Breast epithelium (tissue), 4 donors: ENCODE measurements around the gene SPATA3. TPM values are rescaled to one million over a fixed set of nuclear protein-coding genes. Genes with fewer than 3 reads are reported as not detected.
A peak's percentile ranks its signal among the peaks of the same experiment; 100 is the strongest.
"Not testable (repeated sequence)": the region's sequence is repeated elsewhere in the genome, so short reads cannot be mapped to it uniquely, and the experiment has no call there.

ENCODE experiments used
- DNase-seq, 2 donors: peaks; one replicate each; pipeline ENCODE4 v3.0.0-alpha.2; 2019; ENCODE audit warnings: low spot score in 2 of 2
- H3K27ac ChIP-seq, 2 donors: fragments of 200-600 bp; sonication (generic) in 1 of 2; one replicate each; pipeline ENCODE4 v1.5.1; 2016 to 2019; ENCODE audit warnings: mild to moderate bottlenecking in 1 of 2
- H3K27me3 ChIP-seq, 2 donors: fragments of 200-600 bp; sonication (generic) in 1 of 2; one replicate each; pipeline versions ENCODE4 v1.5.1 to v1.6.0; 2017 to 2019; ENCODE audit warnings: control low read depth in 1 of 2, mild to moderate bottlenecking in 1 of 2
- H3K36me3 ChIP-seq: fragments of 200-600 bp; one replicate; pipeline ENCODE4 v1.5.1; 2019
- H3K4me1 ChIP-seq, 2 donors: fragments of 200-600 bp; sonication (generic); one replicate each; pipeline ENCODE4 v1.5.1; 2016 to 2019; ENCODE audit warnings: control low read depth in 1 of 2
- H3K4me3 ChIP-seq, 3 donors: fragments of 200-600 bp; sonication (generic); 1 replicate in 2 of 3; 2 replicates in 1 of 3; pipeline ENCODE4 v1.5.1; 2016 to 2019; ENCODE audit warnings: mild to moderate bottlenecking in 3 of 3, moderate library complexity in 2 of 3
- H3K9me3 ChIP-seq, 2 donors: fragments of 200-600 bp; sonication (generic) in 1 of 2; one replicate each; pipeline ENCODE4 v1.5.1; 2016 to 2019; ENCODE audit warnings: control low read depth in 1 of 2
- POLR2A ChIP-seq: fragments of 450-650 bp; IDR thresholded peaks from one replicate; pipeline ENCODE4 v1.6.1; 2016; ENCODE audit warnings: antibody characterized with exemption, mild to moderate bottlenecking, moderate library complexity
- POLR2AphosphoS5 ChIP-seq, 3 donors: sonication (generic); formaldehyde crosslinking; IDR thresholded peaks; one replicate each; pipeline ENCODE4 v1.6.1; 2017; ENCODE audit warnings: antibody characterized with exemption in 3 of 3
- intact Hi-C: fragments of 100-400 bp; cut with DNase I; formaldehyde crosslinking; loops from one replicate; pipeline ENCODE4 v1.15.1; 2023; ENCODE audit warnings: low total_unique reads
- total RNA-seq, 3 donors: library from RNA; depleted of rRNA; stranded (reverse); fragments of >200 nt; gene quantifications; one replicate each; pipeline ENCODE4 v1.1.0, GENCODE V29; 2016
- TF ChIP-seq, protein P1 (sequence below), 3 donors: fragments of 450-650 bp; IDR thresholded peaks; one replicate each; pipeline ENCODE4 v1.5.1; 2016 to 2017; ENCODE audit warnings: antibody characterized with exemption in 3 of 3, mild to moderate bottlenecking in 3 of 3, moderate library complexity in 3 of 3

The SPATA3 gene
- total RNA-seq, 3 donors from 2014 or later: not detected

DNA sequence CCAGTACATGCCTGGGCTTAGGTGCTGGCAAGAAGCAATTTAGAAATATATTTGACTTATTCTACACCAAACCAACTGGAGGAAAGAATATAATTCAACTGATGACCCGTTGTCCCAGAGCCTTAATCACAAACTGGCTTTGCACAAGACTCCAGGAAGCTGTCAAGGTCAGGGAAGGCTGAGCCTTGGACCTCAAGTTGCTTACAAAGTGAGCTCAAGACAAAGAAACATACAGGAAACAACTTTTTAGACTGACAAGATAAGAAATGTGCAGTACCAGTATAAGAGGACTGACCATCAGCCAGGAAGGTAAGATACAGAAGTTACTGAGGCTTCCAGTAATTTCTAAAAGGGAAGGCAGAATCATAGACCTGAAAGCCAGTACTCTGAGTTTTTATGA lies 35.9 kb upstream of the SPATA3 start:
- Histone ChIP-seq H3K36me3 (no peaks in the 10 kb centered on the region), H3K9me3 (no peaks in the 10 kb centered on the region), H3K27me3 (no peaks in the 10 kb centered on the region), H3K4me1 (peaks cover 0 to 3% of the 10 kb centered on the region in 2 donors), H3K27ac (no peak overlapping the region), H3K4me3 (no peak overlapping the region)
- DNase-seq: no peak
- TF ChIP-seq POLR2A (no peak), POLR2AphosphoS5 (IDR thresholded peaks at IDR 0.05) (no peak)
- TF ChIP-seq, protein P1, sequence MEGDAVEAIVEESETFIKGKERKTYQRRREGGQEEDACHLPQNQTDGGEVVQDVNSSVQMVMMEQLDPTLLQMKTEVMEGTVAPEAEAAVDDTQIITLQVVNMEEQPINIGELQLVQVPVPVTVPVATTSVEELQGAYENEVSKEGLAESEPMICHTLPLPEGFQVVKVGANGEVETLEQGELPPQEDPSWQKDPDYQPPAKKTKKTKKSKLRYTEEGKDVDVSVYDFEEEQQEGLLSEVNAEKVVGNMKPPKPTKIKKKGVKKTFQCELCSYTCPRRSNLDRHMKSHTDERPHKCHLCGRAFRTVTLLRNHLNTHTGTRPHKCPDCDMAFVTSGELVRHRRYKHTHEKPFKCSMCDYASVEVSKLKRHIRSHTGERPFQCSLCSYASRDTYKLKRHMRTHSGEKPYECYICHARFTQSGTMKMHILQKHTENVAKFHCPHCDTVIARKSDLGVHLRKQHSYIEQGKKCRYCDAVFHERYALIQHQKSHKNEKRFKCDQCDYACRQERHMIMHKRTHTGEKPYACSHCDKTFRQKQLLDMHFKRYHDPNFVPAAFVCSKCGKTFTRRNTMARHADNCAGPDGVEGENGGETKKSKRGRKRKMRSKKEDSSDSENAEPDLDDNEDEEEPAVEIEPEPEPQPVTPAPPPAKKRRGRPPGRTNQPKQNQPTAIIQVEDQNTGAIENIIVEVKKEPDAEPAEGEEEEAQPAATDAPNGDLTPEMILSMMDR (IDR thresholded peaks at IDR 0.05): no peak
- intact Hi-C loops: no loop called here

DNA sequence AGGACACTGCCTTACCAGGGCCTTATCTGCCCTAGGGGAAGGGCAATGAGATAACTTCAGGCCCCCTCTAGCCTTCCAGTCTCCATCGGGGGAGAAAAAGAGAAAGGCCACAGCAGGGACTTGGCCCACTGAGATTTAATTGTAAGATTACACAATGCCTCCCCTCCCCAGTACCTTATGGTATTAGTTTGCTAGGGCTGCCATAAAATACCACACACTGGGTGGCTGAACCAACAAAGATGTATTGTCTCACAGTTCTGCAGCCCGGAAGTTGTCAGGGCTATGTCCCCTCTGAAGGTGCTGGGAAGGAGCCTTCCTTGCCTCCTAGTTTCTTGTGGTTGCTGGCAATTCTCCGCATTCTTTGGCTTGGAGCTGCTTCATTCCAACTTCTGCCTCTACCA lies 34.8 kb upstream of the SPATA3 start:
- peak in 1 of 2 donors; percentile 71 for DNase-seq
- Histone ChIP-seq H3K27me3 (no peaks in the 10 kb centered on the region), H3K4me1 (peaks cover 0 to 3% of the 10 kb centered on the region in 2 donors), H3K9me3 (no peaks in the 10 kb centered on the region), H3K27ac (peak overlapping the region; percentile 49 to 79), H3K36me3 (no peaks in the 10 kb centered on the region), H3K4me3 (no peak overlapping the region)
- TF ChIP-seq, protein P1 (IDR thresholded peaks at IDR 0.05): no peak
- TF ChIP-seq POLR2A (no peak), POLR2AphosphoS5 (IDR thresholded peaks at IDR 0.05) (no peak)
- intact Hi-C loops: no loop called here

DNA sequence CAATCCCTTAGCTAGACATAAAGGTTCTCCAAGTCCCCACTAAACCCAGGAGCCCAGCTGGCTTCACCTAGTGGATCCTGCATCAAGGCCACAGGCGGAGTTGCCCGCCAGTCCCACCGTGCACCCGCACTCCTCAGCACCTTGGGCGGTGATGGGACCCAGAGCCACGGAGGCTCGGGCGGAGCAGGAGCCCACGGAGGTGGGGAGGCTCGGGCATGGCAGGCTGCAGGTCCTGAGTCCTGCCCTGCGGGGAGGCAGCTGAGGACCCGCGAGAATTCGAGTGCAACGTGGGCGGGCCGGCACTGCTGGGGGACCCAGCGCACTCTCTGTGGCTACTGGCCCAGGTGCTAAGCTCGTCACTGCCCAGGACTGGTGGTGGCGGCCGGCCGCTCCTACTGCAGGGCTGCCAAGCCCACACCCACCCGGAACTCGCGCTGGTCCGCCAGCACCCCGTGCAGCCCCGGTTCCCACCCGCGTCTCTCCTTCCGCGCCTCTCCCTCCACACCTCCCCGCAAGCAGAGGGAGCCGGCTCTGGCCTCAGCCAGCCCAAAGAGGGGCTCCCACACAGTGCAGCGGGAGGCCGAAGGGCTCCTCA lies 31.7 kb upstream of the SPATA3 start:
- Histone ChIP-seq H3K4me3 (no peak overlapping the region), H3K9me3 (no peaks in the 10 kb centered on the region), H3K36me3 (no peaks in the 10 kb centered on the region), H3K4me1 (no peaks in the 10 kb centered on the region), H3K27ac (no peak overlapping the region), H3K27me3 (no peaks in the 10 kb centered on the region)
- TF ChIP-seq, protein P1 (IDR thresholded peaks at IDR 0.05): no peak
- TF ChIP-seq POLR2AphosphoS5 (IDR thresholded peaks at IDR 0.05): no peak
- no peak for TF ChIP-seq POLR2A
- DNase-seq: no peak
- intact Hi-C loops: no loop called here

DNA sequence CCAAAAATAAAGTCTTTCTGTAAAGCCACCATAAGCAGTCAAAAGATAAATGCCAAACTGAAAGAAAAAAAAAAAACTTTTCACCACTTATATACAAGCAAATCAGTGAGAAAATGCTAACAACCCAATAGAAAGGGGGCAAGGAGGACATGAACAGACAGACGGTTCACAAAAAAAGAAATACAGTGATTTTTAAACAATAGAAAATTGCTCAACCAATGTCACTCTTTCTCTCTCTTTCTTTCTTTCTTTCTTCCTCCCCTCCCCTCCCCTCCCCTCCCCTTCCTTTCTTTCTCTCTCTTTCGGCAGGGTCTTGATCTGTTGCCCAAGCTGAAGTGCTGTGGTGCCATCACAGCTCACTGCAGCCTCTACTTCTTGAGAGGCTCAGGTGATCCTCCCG lies 28.8 kb upstream of the SPATA3 start:
- no peaks in the 10 kb centered on the region for H3K4me1 ChIP-seq
- intact Hi-C loops: no loop called here
- no peak overlapping the region for H3K27ac ChIP-seq
- H3K36me3 ChIP-seq: no peaks in the 10 kb centered on the region
- H3K9me3 ChIP-seq: no peaks in the 10 kb centered on the region
- H3K4me3 ChIP-seq: no peak overlapping the region
- H3K27me3 ChIP-seq: no peaks in the 10 kb centered on the region
- no peak for DNase-seq
- no peak for TF ChIP-seq POLR2A
- TF ChIP-seq, protein P1 (IDR thresholded peaks at IDR 0.05): no peak
- no peak for TF ChIP-seq POLR2AphosphoS5 (IDR thresholded peaks at IDR 0.05)

DNA sequence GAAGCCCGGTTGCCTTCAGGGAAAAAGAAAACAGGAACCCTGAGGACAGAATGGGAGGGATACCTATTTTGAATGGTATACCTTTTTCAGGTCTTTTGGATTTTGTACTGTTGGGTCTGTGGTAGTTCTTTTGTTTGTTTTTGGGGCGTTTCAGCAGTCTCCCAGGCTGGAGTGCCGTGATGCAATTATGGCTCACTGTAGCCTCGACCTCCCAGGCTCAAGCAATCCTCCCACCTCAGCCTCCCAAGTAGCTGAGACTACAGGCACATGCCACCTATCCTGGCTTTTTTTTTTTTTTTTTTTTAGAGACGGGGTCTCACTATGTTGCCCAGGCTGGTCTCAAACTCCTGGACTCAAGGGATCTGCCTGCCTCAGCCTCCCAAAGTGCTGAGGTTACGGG lies 27.6 kb upstream of the SPATA3 start:
- DNase-seq, H3K9me3 ChIP-seq, H3K36me3 ChIP-seq, H3K27me3 ChIP-seq, H3K4me1 ChIP-seq, H3K4me3 ChIP-seq, H3K27ac ChIP-seq, intact Hi-C loops: not testable (repeated sequence)
